HepG2 (cell line): ENCODE data around the gene NDEL1. TPM values are rescaled to one million over a fixed set of nuclear protein-coding genes. Genes with fewer than 3 reads are reported as not detected.
A peak's percentile ranks its signal among the peaks of the same experiment; 100 is the strongest.

Source experiments
- ATF3 ChIP-seq: sonication (generic); formaldehyde crosslinking; IDR thresholded peaks from 2 replicates; pipeline ENCODE4 v1.4.0; 2020; ENCODE audit warnings: missing genetic modification reagents
- DNMT1 ChIP-seq: sonication (generic); formaldehyde crosslinking; IDR thresholded peaks from 2 replicates; pipeline ENCODE4 v1.5.1; 2020; ENCODE audit warnings: mild to moderate bottlenecking, missing genetic modification reagents
- GATAD2A ChIP-seq: IDR thresholded peaks from 2 replicates; pipeline ENCODE4 v1.6.1; 2016
- MIER2 ChIP-seq: IDR thresholded peaks from 2 replicates; pipeline ENCODE4 v1.6.1; 2016; ENCODE audit warnings: missing biosample characterization, missing genetic modification reagents
- NFAT5 ChIP-seq: sonication (generic); formaldehyde crosslinking; IDR thresholded peaks from 2 replicates; pipeline ENCODE4 v1.4.0; 2020; ENCODE audit warnings: missing genetic modification reagents
- NFE2L2 ChIP-seq: fragments of 150-350 bp; IDR thresholded peaks from 2 replicates; pipeline ENCODE4 v1.6.1; 2014; ENCODE audit warnings: low read length
- PATZ1 ChIP-seq: sonication (generic); formaldehyde crosslinking; IDR thresholded peaks from 2 replicates; pipeline ENCODE4 v1.4.0; 2020; ENCODE audit warnings: missing genetic modification reagents
- RARA ChIP-seq: IDR thresholded peaks from 2 replicates; pipeline ENCODE4 v1.6.1; 2016; ENCODE audit warnings: missing genetic modification reagents, missing compliant biosample characterization
- SALL1 ChIP-seq: sonication (generic); formaldehyde crosslinking; IDR thresholded peaks from 2 replicates; pipeline ENCODE4 v1.8.0; 2022; ENCODE audit warnings: mild to moderate bottlenecking, missing genetic modification reagents
- SAP130 ChIP-seq: IDR thresholded peaks from 2 replicates; pipeline ENCODE4 v1.6.1; 2016; ENCODE audit warnings: low read depth
- THAP9 ChIP-seq: sonication (generic); formaldehyde crosslinking; IDR thresholded peaks from 2 replicates; pipeline ENCODE4; 2020; ENCODE audit warnings: missing genetic modification reagents, mild to moderate bottlenecking, borderline replicate concordance
- ZBTB38 ChIP-seq: sonication (generic); formaldehyde crosslinking; IDR thresholded peaks from 2 replicates; pipeline ENCODE4 v1.5.1; 2020; ENCODE audit warnings: mild to moderate bottlenecking, missing genetic modification reagents
- ZNF274 ChIP-seq: sonication (generic); formaldehyde crosslinking; IDR thresholded peaks from 2 replicates; pipeline ENCODE4 v1.5.1; 2020; ENCODE audit warnings: mild to moderate bottlenecking, missing genetic modification reagents
- ZNF430 ChIP-seq: sonication (generic); formaldehyde crosslinking; IDR thresholded peaks from 2 replicates; pipeline ENCODE4 v1.9.0; 2021; ENCODE audit warnings: mild to moderate bottlenecking, missing genetic modification reagents
- ZNF777 ChIP-seq: sonication (generic); formaldehyde crosslinking; IDR thresholded peaks from 2 replicates; pipeline ENCODE4 v1.4.0; 2020; ENCODE audit warnings: missing genetic modification reagents
- polyA plus RNA-seq, 8 experiments: library from polyadenylated mRNA; depleted of rRNA in 3 of 8; stranded (reverse) in 7 of 8; unstranded in 1 of 8; fragments of >200 nt; fragmentation: Illumina TruSeq in 4 of 8; extraction: Trizol in 4 of 8; gene quantifications; 2 replicates each; pipeline versions ENCODE4 v1.2.1 to v1.2.3, GENCODE V29; 2011 to 2016; ENCODE audit warnings: low read depth in 4 of 8, missing spikeins in 1 of 8, mixed read lengths in 1 of 8; ENCODE audit not compliant: insufficient read depth in 1 of 8
- total RNA-seq, 5 experiments: library from RNA; depleted of rRNA; stranded (reverse); fragments of >200 nt; fragmentation: Illumina TruSeq; extraction: Trizol; gene quantifications; 2 replicates each; pipeline ENCODE4 v1.2.3, GENCODE V29; 2016; ENCODE audit warnings: low read depth in 1 of 5

Gene NDEL1
- total and polyA plus RNA-seq, 2 of the 13 experiments (the other 11 are each of a cell fraction or from before 2014, with no cell fraction given), result 59.8 to 153 TPM

GRCh38 chr17:8408371-8408770 is 27.3 kb upstream of the NDEL1 start (continued):
- TF ChIP-seq NFAT5 (CRISPR knock-in tag) (no peak), ZBTB38 (CRISPR knock-in tag) (0 out of 2 replicates have a peak, but pooled peaks have one; percentile 22), PATZ1 (CRISPR knock-in tag) (peak; percentile 44; the same call in 1 of the 2 replicates), ZNF777 (CRISPR knock-in tag) (peak; percentile 37; the same call in 1 of the 2 replicates), DNMT1 (CRISPR knock-in tag) (no peak), GATAD2A (CRISPR knock-in tag) (peak; percentile 50), MIER2 (no peak), NFE2L2 (peak; percentile 77), ZNF430 (CRISPR knock-in tag) (peak; percentile 25; the same call in 1 of the 2 replicates), RARA (CRISPR knock-in tag) (0 out of 2 replicates have a peak, but pooled peaks have one; percentile 5), ATF3 (CRISPR knock-in tag) (0 out of 2 replicates have a peak, but pooled peaks have one; percentile 42), ZNF274 (CRISPR knock-in tag) (no peak), SAP130 (CRISPR knock-in tag) (peak; percentile 44), THAP9 (CRISPR knock-in tag) (no peak), SALL1 (CRISPR knock-in tag) (0 out of 2 replicates have a peak, but pooled peaks have one; percentile 32)
